Aorta (tissue), 5 donors: ENCODE results near the gene TMEM132D. TPM values are rescaled to one million over a fixed set of nuclear protein-coding genes. Genes with fewer than 3 reads are reported as not detected.

Source experiments
- ATAC-seq: fragments of 200-7000 bp; cut with Tn5 transposase; one replicate; pipeline ENCODE4 v1.9.1; 2022; ENCODE audit warnings: moderate library complexity; ENCODE audit not compliant: low FRiP score
- DNase-seq, 2 donors: peaks; one replicate each; pipeline ENCODE4 v3.0.0-alpha.2; 2020
- H3K27ac ChIP-seq, 2 donors: one replicate each; pipeline ENCODE4 v1.5.1; 2013; ENCODE audit warnings: low read length in 2 of 2, mild to moderate bottlenecking in 2 of 2, moderate library complexity in 2 of 2, control low read depth in 1 of 2, inconsistent platforms in 1 of 2, low read depth in 1 of 2
- H3K27me3 ChIP-seq, 2 donors: one replicate each; pipeline ENCODE4 v1.6.1; 2013; ENCODE audit warnings: control low read depth in 1 of 2, low read length in 1 of 2, mild to moderate bottlenecking in 1 of 2, moderate library complexity in 1 of 2; ENCODE audit not compliant: insufficient read depth in 2 of 2, control insufficient read depth in 1 of 2
- H3K36me3 ChIP-seq, 2 donors: one replicate each; pipeline ENCODE4 v1.6.1; 2013; ENCODE audit warnings: control low read depth in 1 of 2, low read length in 1 of 2, mild to moderate bottlenecking in 1 of 2; ENCODE audit not compliant: insufficient read depth in 2 of 2, control insufficient read depth in 1 of 2
- H3K4me1 ChIP-seq, 2 donors: one replicate each; pipeline ENCODE4 v1.6.1; 2013; ENCODE audit warnings: low read length in 2 of 2, control low read depth in 1 of 2, mild to moderate bottlenecking in 1 of 2, moderate library complexity in 1 of 2; ENCODE audit not compliant: insufficient read depth in 2 of 2, control insufficient read depth in 1 of 2
- H3K4me3 ChIP-seq, 2 donors: one replicate each; pipeline ENCODE4 v1.5.1; 2013; ENCODE audit warnings: low read length in 2 of 2, control low read depth in 1 of 2, mild to moderate bottlenecking in 1 of 2
- H3K9me3 ChIP-seq: one replicate; pipeline ENCODE4 v1.6.1; 2013; ENCODE audit warnings: mild to moderate bottlenecking, low read length; ENCODE audit not compliant: control insufficient read depth
- WGBS, 2 donors: extraction: QIAGEN DNeasy Blood & Tissue Kit; methylation state at CpG; one replicate each; pipeline ENCODE4 v1.1.7; 2013; 5-methylcytosine and 5-hydroxymethylcytosine counted together
- intact Hi-C, 2 donors: fragments of 100-400 bp; cut with DNase I; formaldehyde crosslinking; loops; one replicate each; pipeline versions ENCODE4 v1.14.2 to v1.15.0; 2022
- polyA plus RNA-seq, 2 donors: library from polyadenylated mRNA; stranded (reverse); fragments of 200-250 nt; gene quantifications; one replicate each; pipeline ENCODE4 v1.2.3, GENCODE V29; 2013
- total RNA-seq, 2 donors: library from RNA; stranded (reverse); fragmentation: NEBNext Ultra II Directional; extraction: Animal tissue kit (Norgen Biotek cat#: 25700); gene quantifications; one replicate each; pipeline ENCODE4 v1.2.1, GENCODE V29; 2021
- donor health status: healthy with polysubstance abuse.
- donor health status: Bipolar disorder and iron deficiency.
- donor health status: DM: no; HTN: no; CAD: no.
- donor health status: DM: no; HTN: no; CAD: no.
- donor health status: DM: yes; HTN: yes; CAD: no.

The TMEM132D gene
- total and polyA plus RNA-seq, 4 donors = not detected

- no peaks in the 10 kb centered on the region for H3K36me3 ChIP-seq
- no peak overlapping the region for H3K27ac ChIP-seq
- no peak for ATAC-seq
- H3K4me3 ChIP-seq = no peak overlapping the region
- H3K9me3 ChIP-seq = no peaks in the 10 kb centered on the region
- WGBS, 2 donors = 50 to 61% methylated on average over 9 of the region's 9 CpGs
- DNase-seq = no peak
- no peaks in the 10 kb centered on the region for H3K4me1 ChIP-seq
- no peaks in the 10 kb centered on the region for H3K27me3 ChIP-seq
- intact Hi-C loops = no loop called here
These were observed 519.9 kb downstream of the TMEM132D start for GRCh38 chr12:129383956-129384355.

GRCh38 chr12:129381715-129382114 is 522.1 kb downstream of the TMEM132D start:
- WGBS, 2 donors = 45 to 48% methylated on average over 3 of the region's 3 CpGs
- Histone ChIP-seq H3K9me3 (no peaks in the 10 kb centered on the region), H3K4me1 (no peaks in the 10 kb centered on the region), H3K27me3 (no peaks in the 10 kb centered on the region), H3K4me3 (no peak overlapping the region), H3K36me3 (no peaks in the 10 kb centered on the region), H3K27ac (no peak overlapping the region)
- intact Hi-C loops = no loop called here
- DNase-seq = no peak
- no peak for ATAC-seq

- 61 to 74% methylated on average over 6 of the region's 6 CpGs for whole genome bisulfite sequencing, 2 donors
- DNase-seq = no peak
- peaks cover 3% of the 10 kb centered on the region for H3K9me3 ChIP-seq
These were observed 524.6 kb downstream of the TMEM132D start for GRCh38 chr12:129379076-129379804.

GRCh38 chr12:129378496-129378895 is 525.3 kb downstream of the TMEM132D start:
- Histone ChIP-seq H3K9me3 (peaks cover 3% of the 10 kb centered on the region), H3K27me3 (no peaks in the 10 kb centered on the region), H3K4me1 (no peaks in the 10 kb centered on the region), H3K27ac (no peak overlapping the region), H3K4me3 (no peak overlapping the region), H3K36me3 (no peaks in the 10 kb centered on the region)
- DNase-seq (no peak), ATAC-seq (no peak)
- intact Hi-C loops = no loop called here
- 47 to 67% methylated on average over 5 of the region's 5 CpGs for WGBS, 2 donors

More at GRCh38 chr12:129379076-129379804, 524.6 kb downstream of the TMEM132D start:
- H3K4me1 ChIP-seq = no peaks in the 10 kb centered on the region
- H3K36me3 ChIP-seq = no peaks in the 10 kb centered on the region
- no peak for ATAC-seq
- intact Hi-C loops = no loop called here
- H3K27ac ChIP-seq = no peak overlapping the region
- H3K4me3 ChIP-seq = no peak overlapping the region
- no peaks in the 10 kb centered on the region for H3K27me3 ChIP-seq

- 72 to 73% methylated on average over 4 of the region's 4 CpGs for WGBS, 2 donors
- Histone ChIP-seq H3K27me3 (no peaks in the 10 kb centered on the region), H3K27ac (no peak overlapping the region), H3K36me3 (no peaks in the 10 kb centered on the region), H3K4me1 (no peaks in the 10 kb centered on the region), H3K4me3 (no peak overlapping the region), H3K9me3 (peaks cover 5% of the 10 kb centered on the region)
- no peak for DNase-seq
- intact Hi-C loops = no loop called here
- no peak for ATAC-seq
These were observed 530.1 kb downstream of the TMEM132D start for GRCh38 chr12:129373746-129374145.

GRCh38 chr12:129372876-129373275 is 530.9 kb downstream of the TMEM132D start:
- Histone ChIP-seq H3K36me3 (no peaks in the 10 kb centered on the region), H3K27me3 (no peaks in the 10 kb centered on the region), H3K4me3 (no peak overlapping the region), H3K27ac (no peak overlapping the region), H3K9me3 (peaks cover 5% of the 10 kb centered on the region), H3K4me1 (no peaks in the 10 kb centered on the region)
- intact Hi-C loops = no loop called here
- WGBS, 2 donors = 39 to 41% methylated on average over 3 of the region's 3 CpGs
- DNase-seq (no peak), ATAC-seq (no peak)

- intact Hi-C loops = no loop called here
- 73 to 80% methylated on average over 2 of the region's 2 CpGs for WGBS, 2 donors
These were observed 531.5 kb downstream of the TMEM132D start for GRCh38 chr12:129372348-129372747.

GRCh38 chr12:129371268-129371667 is 532.6 kb downstream of the TMEM132D start:
- ATAC-seq = no peak
- intact Hi-C loops = no loop called here
- Histone ChIP-seq H3K4me3 (no peak overlapping the region), H3K4me1 (no peaks in the 10 kb centered on the region), H3K27me3 (no peaks in the 10 kb centered on the region), H3K9me3 (peaks cover 9% of the 10 kb centered on the region), H3K36me3 (no peaks in the 10 kb centered on the region), H3K27ac (no peak overlapping the region)
- DNase-seq = no peak
- 68 to 75% methylated on average over 4 of the region's 4 CpGs for WGBS, 2 donors

More at GRCh38 chr12:129372348-129372747, 531.5 kb downstream of the TMEM132D start:
- H3K36me3 ChIP-seq = no peaks in the 10 kb centered on the region
- no peak overlapping the region for H3K27ac ChIP-seq
- peaks cover 5% of the 10 kb centered on the region for H3K9me3 ChIP-seq
- DNase-seq (no peak), ATAC-seq (no peak)
- no peak overlapping the region for H3K4me3 ChIP-seq
- no peaks in the 10 kb centered on the region for H3K4me1 ChIP-seq
- no peaks in the 10 kb centered on the region for H3K27me3 ChIP-seq

- no peak for ATAC-seq
These were observed 537.2 kb downstream of the TMEM132D start for GRCh38 chr12:129366656-129367055.

More at GRCh38 chr12:129366656-129367055, 537.2 kb downstream of the TMEM132D start:
- Histone ChIP-seq H3K4me3 (no peak overlapping the region), H3K36me3 (no peaks in the 10 kb centered on the region), H3K4me1 (no peaks in the 10 kb centered on the region), H3K27ac (no peak overlapping the region), H3K9me3 (peaks cover 5% of the 10 kb centered on the region), H3K27me3 (no peaks in the 10 kb centered on the region)
- no peak for DNase-seq
- 84 to 87% methylated on average over 9 of the region's 9 CpGs for WGBS, 2 donors
- intact Hi-C loops = no loop called here
